GM19467 (cell line): Measurements from ENCODE around the gene PLEKHG4B.
"Not testable (repeated sequence)": the region's sequence is repeated elsewhere in the genome, so short reads cannot be mapped to it uniquely, and the experiment has no call there.

Experiments
- ATAC-seq: cut with Tn5 transposase; IDR thresholded peaks from one replicate; pipeline ENCODE4 v1.9.1; 2021; ENCODE audit warnings: mild to moderate bottlenecking, moderate library complexity; ENCODE audit not compliant: unreplicated experiment

Gene PLEKHG4B

DNA sequence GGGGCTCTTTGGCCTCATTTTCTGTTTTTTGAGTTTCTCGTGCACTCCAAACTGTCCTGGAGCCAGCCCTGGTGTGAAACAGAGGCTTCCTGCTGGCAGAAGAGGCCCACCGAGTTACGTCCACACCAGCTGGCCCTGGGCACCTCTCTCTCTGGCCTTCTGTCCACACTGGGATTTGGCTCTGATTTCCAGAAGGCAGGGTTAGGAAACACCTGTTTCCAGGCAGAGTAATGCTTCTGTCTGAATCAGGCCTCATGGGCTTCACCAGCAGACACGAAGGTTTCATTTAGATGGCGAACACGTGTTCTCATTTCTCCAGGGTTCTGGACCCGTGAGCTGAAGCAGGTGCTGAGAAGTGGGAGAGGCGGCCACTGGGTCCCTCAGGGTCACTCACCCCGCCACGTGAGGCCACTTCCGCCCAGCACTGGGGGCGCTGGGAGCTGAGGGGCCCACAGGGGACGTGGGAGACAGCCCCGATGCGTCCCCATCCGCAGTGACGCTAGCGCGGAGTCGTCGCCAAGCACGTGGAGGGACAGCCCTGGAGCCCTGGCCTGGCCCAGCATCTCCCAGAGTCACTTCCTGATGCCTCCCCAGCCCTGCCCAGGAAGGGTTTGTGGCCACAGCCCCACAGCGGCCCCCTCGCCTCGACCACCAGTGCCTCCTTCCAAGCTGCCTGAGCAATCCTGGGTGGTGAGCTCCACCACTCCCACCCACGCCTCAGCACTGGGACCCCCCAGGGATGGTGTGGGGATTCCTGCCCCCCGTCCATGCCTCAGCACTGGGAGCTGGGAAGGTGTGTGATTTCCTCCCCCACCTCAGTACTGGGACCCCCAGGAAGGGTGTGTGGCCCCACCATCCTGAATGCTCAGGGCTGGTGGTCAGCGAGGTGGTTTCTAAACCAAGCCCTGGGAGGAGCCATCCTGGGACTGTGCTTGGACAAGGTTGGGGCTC is 94.4 kb downstream of the PLEKHG4B start:
- no peak for ATAC-seq

DNA sequence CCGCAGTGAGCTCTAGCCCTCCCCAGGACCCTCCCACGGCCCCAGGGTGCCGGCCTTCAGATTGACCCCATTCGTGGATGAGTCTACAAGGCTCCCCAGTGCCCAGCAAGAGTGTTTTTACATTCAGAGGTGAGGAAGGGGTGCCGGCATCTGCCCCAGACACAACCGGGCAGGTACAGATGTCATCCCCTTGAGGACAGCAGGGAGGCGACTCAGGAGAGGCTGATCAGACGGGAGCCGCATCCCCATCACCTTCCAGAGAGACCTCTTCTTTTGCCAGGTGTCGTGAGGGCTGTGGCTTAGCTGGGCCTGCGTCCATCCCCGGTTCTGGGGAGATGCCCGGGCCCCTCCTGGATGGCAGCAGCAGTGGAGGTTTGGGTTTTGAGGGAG is 95.1 kb downstream of the PLEKHG4B start:
- no peak for ATAC-seq

DNA sequence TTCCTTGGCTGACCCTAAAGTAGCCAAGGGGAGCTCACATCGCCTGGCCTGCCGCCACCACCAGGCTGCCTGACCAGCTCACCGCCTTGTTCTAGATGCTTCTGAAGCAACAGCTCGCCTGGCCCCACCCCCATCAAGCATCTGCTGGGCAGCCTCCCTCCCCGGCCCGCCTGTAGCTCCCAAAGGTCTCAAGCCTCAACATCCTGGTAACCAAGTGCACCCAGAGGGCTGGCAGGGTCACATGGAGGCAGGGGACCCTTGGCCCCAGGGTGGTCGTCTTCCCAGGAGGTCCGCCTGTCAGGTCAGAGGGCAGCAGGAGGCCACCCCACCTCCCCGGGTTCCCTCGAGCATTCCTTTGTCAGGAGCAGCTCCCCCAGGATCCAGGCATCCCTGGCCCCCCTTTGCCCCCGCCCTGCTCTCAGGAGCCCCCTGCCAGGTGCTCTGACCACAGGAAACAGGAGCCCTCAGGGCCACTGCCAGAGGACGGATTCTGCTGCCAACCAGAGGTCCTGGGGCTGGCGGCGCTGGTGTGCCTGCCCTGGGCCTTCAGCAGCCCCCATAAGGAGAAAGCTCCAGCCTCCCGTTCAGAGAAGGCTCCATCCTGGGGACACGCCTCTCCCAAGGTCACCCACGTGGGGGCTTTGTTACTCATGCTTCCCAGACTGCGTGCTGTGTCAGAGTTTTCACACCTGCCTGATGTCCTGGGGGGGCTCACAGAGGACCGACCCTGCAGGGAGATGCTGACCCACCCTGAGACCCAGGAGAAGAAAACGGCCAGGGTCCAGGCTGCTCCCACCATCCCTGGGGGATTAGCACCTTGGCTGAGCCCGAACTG is 95.9 kb downstream of the PLEKHG4B start:
- no peak for ATAC-seq

DNA sequence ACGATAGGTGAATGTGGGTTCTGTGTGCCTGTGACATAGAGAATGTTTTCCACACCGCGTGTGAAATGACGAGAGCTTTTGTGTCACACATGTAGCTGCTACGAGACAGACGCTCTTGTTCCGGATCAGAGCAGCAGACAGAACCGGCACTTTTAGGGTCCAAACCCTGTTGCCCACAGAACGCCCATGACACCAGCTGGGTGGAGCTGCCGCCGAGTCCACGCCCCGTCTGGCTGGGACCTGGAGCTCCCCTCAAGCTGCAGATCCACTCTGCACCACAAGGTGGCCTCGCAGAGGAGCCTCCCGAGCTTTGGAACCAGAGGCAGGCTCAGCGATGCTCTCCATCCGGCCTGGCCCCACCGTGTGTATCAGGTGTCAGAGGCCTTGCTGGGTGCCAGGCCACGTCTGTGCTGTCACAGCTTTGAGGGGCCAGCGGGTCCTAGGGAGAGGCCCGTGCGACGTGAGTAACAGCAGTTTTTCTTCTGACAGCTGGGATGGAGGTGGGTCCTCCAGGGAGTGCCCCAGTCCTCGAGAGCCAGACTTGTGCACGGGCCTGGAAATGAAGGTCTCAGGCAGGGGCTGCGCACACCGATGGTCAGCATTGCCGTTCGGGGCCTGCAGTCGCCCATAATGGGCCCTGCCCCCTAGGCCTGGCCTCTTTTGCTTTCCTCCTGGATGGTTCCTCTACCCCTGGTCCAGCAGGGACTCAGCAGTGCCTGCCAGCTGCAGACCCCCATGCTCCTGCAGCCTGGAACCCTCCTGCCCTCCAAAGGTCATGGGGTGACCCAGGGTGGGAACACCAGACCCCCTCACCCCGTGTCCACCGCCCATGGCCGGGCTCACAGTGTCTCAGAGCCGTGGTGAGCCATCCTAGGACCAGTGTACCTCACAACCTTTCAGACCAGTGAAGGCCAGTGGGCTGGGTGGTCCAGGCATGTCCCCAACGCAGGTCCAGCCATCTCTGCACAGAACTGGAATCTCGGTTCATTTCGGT is 96.8 kb downstream of the PLEKHG4B start:
- ATAC-seq = peak; percentile 78

DNA sequence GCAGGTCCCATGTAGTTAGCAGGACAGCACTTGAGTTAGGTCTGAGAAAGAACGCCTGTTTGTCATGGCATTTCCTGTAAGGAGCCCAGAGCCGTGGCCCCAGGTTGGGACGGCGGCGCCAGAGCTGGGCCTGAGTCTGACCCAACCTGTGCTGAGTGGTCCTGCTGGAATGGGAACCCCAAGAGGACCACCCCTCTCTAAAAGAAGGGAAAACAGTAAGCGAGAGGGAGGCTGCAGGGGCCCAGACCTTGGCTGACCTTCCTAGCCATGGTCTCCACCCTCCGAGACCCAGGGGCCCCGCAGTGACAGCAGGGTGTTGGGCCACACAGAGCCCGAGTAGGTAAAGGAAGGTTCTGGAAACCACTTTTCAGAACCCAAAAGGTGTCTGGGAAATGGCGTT is 97.5 kb downstream of the PLEKHG4B start:
- no peak for ATAC-seq

DNA sequence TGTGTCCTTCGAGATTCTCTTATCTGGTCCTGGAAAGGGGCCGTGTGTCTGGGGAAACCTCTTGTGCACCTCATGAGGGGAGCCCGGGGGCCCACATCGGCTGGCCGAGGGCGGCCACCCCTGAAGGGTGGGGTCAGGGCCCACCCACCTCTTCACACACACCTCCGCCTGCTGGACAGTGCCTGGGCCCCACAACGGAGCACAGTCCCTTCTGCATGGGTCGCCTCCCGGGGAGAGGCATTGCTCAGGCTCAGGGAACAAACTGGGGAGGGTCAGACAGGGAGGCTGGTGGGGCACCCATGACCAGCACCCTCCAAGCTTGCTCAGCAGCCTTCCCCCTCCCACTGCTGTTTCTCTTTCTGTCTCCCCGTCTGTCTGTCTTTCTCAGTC is 98.0 kb downstream of the PLEKHG4B start:
- ATAC-seq = no peak

DNA sequence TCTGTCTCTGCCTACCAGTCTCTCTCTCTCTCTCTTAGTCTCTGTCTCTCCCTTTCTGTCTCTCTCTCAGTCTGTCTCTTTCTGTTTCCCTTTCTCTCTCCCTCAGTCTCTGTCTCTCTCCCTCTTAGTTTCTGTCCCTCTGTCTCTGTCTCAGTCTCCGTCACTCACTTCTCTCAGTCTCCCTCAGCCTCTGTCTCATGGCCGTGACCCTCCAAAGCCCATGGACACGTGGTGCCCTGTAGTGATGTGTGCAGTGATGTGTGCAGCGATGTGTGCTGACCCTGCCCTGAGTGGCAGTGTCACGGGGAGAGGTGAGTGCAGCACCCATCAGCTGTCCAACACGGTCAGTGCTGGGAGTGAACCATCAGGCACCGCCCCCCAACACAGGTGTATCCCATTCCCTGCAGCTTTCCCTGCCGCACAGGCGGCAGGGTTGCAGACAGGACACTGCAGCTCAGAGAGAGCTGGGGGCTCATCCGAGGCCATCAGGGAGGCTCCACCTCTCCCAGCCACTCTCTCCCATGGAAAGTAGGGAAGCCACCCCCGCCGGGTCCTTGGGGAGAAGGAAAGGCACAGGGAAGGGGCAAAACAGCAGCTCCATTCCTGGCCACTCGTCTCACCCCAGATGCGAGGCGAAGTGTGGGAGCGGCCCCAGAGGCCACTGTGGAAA is 98.5 kb downstream of the PLEKHG4B start:
- peak; percentile 30 for ATAC-seq

DNA sequence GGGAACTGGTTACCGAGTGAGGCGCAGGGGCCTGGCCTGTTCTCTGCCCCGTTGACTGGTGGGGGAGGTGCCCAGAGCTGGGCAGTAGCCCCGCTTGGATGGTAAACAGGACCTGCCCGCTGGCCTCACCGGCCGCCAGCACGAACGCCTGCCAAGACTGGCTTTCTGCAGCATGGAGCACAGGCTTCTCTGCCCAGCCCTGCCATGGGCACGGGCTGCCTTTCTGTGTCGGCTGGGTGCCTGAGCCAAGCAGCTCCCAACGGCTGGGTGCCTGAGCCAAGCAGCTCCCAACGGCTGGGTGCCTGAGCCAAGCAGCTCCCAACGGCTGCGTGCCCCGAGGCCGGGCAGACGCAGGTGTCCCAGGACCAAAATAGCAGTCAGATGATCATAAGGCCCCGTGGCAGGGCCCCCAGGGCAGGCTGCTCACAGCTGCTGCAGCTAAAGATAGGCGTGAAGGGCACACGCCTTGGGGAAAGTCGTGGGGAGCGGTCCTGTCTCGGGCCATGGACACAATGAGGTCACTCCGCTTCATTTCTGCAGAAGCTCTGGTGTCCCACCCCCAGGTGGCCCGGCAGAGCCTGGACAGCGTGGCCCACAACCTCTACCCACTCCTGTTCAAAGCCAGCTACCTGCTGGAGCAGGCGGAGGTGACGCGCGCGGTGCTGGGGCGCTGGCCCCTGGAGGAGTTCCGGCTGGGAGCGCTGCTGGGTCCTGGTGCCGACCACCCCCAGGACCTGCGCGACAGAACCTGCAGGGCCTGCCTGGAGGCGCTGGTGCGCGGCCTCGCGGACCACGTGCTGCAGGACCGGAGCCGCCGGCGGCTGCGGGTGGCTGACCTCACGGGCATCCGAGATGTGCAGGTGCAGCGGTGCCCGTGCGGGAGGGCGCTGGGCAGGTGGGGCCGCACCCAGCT is 99.3 kb downstream of the PLEKHG4B start, which contains the start of gene LRRC14B:
LRRC14B (plus strand) TSS at position 460 of the 913 bp plus-strand sequence; CDS start at position 504, 44 bp downstream.
- ATAC-seq = no peak

DNA sequence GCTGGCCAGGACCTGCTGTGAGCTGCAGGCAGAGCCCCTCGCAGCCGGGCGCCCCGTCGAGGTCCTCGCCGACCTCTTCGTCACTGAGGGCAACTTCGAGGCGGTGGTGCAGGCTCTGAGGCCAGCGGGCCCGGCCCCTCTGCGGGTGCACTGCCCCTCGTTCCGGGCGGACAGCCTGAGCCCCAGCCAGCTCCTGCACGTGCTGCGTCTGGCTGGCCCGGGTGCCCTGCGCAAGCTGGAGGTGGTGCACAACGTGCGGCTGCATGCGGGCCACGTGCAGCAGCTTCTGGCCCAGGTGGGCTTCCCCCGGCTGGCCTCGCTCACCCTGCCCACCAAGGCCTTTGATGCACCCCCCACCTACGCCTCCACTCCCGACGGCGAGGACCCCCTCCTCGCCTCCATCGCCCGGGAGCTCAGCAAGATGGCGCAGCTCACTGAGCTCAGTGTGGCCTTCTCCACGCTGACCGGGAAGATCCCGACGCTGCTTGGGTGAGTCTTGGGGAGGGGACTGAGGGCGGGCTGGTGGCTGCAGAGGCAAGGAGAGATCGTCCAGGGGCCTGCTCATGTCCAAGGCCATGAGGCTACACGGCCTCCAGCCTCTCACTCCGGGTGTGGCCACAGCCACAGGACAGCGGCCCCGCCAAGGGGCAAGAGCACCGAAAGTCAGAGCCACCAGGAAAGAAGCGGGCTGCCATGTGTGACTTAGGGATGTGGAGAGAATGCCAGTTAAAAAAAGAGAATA is 100.2 kb downstream of the PLEKHG4B start:
- no peak for ATAC-seq

DNA sequence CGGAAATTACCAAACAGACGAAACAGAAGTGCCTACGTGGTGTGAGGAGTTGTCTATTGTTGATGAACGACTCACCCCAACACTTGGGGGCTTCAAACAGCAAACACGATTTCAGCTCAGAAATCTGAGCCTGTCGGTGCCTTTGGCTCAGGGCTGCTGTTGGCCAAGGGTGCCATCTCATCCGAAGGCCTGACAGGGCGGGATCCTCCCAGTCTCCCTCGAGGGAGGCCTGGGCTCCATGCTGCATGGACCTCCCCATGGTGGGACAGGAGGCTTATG is 100.7 kb downstream of the PLEKHG4B start:
- no peak for ATAC-seq

DNA sequence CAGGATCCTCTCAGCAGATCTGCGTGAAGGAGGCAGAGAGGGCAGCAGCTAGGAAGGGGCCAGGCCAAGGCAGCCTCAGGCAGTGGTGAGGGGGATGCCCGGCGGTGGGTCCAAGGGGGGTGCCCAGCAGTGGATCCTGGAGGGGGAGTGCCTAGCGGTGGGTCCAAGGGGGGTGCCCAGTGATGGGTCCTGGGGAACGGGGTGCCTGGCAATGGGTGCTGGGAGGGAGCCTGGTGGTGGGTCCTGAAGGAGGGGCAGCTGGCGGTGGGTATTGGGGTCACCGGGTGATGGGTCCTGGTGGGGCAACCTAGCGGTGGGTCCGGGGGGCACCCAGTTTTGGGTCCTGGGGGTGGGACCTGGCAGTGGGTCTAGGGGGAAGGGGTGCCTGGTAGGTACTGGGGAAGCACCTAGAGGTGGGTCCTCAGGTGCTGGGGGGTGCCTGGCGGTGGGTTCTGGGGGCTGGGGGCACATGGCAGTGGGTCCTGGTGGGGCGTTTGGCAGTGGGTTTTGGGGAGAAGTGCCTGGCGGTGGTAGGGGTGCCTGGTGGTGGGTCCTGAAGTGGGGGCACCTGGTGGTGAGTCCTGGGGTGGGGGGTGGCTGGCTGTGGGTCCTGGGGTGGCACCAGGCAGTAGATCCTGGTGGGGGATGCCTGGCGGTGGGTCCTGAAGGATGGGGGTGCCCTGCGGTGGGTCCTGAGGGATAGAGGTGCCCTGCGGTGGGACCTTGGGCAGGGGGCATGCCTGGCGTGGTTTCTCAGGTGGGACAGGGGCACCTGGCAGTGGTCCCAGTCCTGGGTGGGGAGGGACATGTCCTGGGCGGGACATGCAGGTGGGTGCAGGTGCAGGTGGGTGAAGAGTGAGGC is 101.2 kb downstream of the PLEKHG4B start:
- no peak for ATAC-seq

DNA sequence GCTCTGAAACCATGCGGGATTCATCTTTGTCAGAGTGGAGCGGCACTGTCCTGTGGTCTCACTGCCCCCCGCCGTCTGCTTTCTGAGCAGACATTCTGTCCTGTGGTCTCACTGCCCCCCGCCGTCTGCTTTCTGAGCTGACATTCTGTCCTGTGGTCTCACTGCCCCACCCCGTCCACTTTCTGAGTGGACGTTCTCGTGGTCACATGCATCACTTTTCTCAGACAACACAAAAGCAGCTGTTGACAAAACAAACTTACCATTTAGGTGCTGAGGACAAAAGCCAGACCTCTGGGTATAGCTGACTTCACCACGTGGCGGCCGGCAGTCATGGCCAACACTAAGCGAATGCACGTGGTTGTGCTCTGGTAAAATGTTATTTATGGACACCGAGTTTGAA is 102.1 kb downstream of the PLEKHG4B start:
- no peak for ATAC-seq

DNA sequence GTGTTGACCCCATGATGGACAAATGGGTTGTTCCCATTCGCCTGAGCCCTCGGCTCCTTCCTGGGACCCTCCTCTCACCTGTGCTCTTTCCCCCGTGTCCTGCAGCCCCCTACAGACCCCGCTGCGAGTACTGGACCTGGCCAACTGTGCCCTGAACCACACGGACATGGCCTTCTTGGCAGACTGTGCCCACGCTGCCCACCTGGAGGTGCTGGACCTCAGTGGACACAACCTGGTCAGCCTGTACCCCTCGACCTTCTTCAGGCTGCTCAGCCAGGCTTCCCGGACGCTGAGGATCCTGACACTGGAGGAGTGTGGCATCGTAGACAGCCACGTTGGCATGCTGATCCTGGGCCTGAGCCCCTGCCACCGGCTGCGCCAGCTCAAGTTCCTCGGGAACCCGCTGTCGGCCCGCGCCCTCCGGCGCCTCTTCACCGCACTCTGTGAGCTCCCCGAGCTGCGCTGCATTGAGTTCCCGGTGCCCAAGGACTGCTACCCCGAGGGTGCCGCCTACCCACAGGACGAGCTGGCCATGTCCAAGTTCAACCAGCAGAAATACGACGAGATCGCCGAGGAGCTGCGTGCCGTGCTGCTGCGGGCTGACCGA is 102.7 kb downstream of the PLEKHG4B start:
- ATAC-seq = no peak

DNA sequence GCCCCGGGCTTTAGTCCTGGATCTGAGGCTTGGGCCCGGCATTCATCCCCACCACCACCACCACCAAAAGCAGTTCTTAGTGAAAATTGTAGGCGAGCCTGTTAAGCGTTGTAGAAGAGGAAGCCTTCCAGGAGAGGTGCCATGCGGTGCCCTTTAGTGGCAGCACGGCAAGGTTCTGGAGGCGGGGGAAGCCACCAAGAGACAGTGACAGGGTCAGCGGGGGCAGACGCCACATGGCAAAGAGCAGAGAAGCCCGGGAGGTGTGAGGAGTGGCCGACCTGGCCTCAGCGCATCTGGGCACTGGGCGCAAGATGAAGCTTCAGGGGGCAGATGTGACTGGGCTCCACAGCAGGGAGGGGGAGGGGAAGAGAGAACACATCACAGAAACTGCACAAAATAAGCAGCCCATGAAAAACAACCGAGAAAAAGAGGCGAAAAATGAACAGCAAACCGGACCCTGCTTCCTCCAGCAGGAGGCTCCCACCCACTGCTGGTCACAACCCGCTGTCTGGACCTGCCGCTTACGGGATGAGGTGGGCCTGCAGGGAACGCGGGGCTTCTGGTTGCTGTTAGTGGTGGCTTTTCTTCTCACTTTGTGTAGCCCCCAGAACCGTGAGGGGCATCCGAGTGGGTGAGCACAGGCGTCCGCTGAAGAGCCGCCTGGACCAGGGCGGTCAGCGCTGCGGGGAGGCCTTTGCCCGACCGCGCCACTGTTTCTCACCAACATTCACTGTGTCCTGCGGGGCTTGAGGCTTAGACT is 103.6 kb downstream of the PLEKHG4B start:
- ATAC-seq = no peak

DNA sequence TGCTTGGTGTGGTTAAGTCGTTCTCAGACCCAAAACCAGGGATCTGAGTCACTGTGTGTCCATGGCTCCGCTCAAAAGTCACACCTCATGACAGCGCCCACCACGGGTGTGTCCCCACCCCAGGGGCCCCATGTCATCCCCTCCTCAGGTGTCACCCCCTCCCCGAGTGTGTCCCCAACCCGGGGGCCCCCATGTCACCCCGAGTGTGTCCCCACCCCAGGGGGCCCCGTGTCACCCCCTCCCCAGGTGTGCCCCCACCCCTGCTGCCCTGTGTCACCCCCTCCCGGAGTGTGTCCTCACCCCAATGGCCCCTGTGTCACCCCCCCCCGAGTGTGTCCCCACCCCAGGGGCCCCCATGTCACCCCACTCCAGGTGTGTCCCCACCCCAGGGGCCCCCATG is 104.4 kb downstream of the PLEKHG4B start:
- ATAC-seq = no peak

DNA sequence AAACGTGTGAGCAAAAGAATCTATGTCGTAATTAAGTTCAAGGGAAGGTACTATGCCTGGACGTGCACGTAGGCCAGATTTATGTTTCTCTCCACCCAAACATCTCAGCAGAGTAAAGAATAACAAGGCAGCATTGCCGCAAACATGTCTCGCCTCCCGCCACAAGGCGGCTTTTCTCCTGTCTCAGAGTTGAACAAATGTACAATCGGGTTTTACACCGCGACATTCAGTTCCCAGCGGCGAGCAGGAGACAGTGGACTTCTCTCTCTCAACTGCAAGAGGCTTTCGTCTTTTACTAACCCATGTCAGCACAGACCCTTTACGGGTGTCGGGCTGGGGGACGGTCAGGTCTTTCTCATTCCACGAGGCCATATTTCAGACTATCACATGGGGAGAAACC is 105.1 kb downstream of the PLEKHG4B start:
- ATAC-seq = not testable (repeated sequence)
